OCI-M1 (cell line): ENCODE data around the gene ZNF286A.
"Not testable (repeated sequence)": the region's sequence is repeated elsewhere in the genome, so short reads cannot be mapped to it uniquely, and the experiment has no call there.

Source experiments
- DNase-seq: peaks from one replicate; lab custom pipeline; 2025; lab: John Stamatoyannopoulos, UW

The ZNF286A gene

DNA sequence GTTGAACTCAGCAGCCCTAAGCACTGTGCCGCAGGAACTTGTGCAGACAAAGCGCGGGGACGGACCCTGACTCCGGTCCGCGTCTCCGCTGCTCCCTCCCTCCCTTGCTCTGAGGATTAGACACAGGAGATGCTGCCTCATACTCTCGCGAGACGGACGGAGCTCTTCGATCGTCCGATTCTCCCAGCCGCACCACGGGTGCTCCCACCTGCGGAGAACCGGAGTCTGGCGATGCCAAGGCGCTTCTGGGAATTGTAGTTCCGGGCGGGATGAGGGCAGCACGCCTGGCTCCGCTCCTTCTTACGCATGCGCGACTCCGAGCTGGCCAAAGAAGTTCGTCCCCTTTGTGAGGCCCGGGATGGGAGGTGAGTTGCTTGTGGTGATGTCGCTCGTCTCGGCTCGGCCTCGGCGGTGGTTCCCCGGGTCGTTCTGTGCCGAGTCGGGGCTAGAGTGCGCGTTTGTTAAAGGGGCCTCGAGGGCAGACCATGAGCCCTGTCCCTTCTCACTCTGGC, at the start of gene ZNF286A:
ZNF286A (plus strand) TSS at position 340 of the 512 bp plus-strand sequence. CDS start 578 bp downstream, outside the sequence.
- peak; percentile 99 for DNase-seq

DNA sequence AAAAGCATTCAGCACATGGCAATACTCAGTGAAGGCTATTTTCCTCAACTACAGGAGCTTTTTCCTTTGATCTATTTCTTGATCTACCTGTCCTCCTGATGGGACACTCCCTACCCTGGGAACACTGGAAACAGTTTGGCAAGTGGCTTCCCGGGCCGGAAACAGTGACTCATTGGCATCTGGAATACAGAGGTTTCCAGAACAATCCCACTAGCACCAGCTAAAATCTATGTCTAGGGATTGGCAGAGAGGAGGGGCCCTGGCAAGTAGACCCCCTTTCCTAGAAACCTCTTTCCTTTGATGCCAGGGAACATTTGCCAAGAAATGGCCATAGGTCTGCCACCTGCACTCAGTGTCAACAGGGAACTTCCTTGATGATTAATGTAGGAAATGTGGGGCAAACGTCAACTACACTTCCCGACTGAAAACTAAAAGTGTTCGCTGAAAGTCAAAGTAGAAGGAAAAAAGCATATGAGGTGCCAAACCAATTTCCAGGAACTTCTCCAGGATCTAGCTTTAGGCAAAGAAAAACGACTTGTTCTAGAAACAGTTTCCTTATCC, 49.6 kb upstream of the ZNF286A start:
- DNase-seq, result no peak

DNA sequence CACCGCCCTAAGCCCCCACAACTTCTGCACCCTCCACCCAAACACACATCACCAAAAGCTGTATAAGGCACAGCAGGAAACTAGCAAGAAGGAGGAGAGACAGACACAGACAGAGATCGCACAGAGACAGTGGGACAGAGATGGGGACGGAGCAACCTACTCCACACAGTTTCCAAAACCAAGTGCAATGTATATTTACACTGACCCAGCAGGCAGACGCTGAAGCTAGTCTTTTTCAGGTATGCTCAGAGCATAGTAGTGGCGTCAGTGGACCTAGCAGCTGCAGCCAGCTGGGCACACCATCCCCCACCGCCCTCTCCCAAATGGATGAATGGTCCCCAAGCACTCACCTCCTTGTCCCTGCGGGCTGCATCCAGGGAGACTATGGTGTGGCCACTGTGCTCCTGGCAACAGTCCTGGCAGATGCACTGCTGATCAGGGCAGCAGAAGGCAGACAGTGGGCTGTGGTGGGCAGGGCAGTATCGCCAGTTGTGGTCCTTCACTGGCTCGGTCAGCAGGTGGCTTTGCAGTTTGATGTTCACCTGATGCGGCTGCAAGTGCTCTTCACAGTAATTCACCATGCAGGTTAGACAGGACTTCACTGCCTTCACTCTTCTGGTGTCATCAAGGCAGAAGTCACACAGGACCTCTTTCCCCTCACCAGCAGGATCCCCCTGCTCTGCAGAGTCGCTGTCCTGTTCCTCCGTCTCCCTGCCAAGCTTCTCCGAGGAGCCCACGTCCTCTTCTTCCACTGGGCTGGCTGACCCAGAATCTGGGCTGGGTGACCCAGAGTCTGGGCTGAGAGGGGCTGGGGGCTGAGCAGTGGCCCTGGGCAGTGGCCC, 48.6 kb upstream of the ZNF286A start:
- no peak for DNase-seq

- DNase-seq, result peak; percentile 96
These were observed 47.9 kb upstream of the ZNF286A start for GRCh38 chr17:15651583-15652110.

GRCh38 chr17:15652960-15653359, 46.6 kb upstream of the ZNF286A start:
- no peak for DNase-seq

- DNase-seq, result not testable (repeated sequence)
These were observed 45.2 kb upstream of the ZNF286A start for GRCh38 chr17:15654401-15654800.

GRCh38 chr17:15654886-15655561, 44.5 kb upstream of the ZNF286A start:
- no peak for DNase-seq

GRCh38 chr17:15657868-15658267, 41.7 kb upstream of the ZNF286A start:
- DNase-seq, result no peak

GRCh38 chr17:15658296-15658695, 41.3 kb upstream of the ZNF286A start:
- no peak for DNase-seq

DNA sequence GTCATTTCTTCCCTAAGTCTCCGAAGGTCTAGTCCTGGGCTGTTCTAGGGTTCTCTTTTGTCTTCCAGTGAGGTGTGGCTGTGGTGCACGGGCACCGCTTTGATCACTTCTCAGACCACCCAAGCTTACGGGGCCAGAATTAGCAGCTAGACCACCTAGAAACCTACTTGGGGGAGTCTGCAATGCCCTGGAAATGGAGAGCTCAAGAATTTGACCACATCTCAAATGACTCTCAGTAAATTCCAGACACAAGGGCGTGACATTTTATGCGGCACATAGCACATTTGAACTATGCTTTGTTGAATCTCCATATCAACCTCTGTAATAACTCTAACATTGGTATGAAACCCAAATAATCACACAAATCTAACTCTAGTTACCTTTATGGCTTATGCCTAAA, 40.3 kb upstream of the ZNF286A start:
- no peak for DNase-seq

GRCh38 chr17:15659663-15660062, 39.9 kb upstream of the ZNF286A start:
- DNase-seq, result no peak

DNA sequence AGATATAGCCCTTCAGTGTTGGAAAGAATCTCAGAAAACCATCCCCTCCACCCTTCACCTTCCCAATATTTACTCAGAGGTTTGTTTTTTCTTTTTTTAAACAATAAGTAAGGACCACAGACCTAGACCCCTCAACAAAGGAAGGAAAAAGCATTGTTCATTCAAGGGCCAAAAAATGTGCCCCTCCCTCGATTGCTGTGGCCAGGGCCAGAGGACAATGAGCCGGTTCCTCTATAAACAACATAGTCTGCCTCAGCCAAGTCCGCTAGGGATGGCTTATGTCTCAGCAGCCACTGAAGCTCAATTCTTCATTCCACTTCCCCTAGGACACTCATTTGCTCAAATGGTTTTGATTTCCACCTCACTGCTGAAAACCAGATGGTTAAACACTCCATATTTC, 39.5 kb upstream of the ZNF286A start:
- DNase-seq, result no peak

DNA sequence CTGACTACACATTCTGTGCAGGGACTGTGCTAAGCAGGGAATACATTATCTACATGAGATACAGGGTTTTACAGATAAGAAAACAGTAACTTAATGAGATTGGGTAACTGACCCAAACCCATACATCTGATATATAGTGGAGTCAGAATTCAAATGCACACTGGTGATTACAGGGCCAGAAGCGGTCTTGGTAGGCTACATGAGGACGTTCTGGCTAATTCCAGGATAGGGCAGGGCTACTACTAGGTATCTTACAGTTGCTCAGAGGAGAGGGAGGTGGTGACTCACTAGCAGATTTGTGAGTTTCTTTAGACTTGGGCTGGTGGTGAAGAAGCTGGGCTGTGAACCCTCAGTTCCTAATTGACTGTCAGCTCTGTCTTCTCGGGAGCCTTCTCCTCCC, 36.9 kb upstream of the ZNF286A start:
- DNase-seq, result peak; percentile 48

DNA sequence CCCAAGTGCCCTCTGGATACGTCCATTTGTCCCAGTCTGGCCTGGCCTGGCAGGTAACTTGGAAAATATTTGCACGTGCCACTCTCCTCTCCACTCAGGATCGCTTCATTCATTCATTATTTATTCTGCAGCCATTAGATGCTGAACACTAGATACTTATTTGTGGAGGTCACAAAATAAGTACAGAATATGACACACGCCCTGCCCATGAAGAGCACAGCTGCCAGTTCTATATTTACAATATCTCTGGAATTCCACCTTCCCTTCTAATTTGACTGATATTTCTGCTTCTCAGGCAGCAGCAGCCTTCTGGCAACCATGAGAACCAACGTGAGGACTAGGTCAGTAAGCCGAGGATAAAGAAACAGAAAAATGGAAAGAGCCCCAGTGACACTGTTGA, 36.4 kb upstream of the ZNF286A start:
- no peak for DNase-seq

- DNase-seq, result no peak
These were observed 35.9 kb upstream of the ZNF286A start for GRCh38 chr17:15663691-15664090.

DNA sequence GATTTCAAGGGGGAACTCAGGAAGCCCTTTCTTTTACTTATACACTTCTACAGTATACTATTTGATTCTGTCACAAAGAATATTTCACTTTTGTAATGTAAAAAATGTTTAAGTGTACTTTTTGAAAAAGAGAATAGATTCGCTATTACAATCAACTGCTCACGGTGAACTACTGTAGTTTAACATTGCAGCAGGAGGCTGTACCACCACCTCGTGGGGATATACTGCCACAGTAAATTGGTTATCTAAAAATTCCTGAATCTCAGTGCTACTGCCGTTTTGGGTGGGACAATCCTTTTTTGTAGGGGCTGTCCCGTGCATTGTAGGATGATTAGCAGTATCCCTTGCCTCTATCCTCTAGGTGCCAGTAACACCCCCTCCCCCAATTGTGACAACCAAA, 30.0 kb upstream of the ZNF286A start:
- not testable (repeated sequence) for DNase-seq

- not testable (repeated sequence) for DNase-seq
These were observed 24.9 kb upstream of the ZNF286A start for GRCh38 chr17:15674640-15675039.

DNA sequence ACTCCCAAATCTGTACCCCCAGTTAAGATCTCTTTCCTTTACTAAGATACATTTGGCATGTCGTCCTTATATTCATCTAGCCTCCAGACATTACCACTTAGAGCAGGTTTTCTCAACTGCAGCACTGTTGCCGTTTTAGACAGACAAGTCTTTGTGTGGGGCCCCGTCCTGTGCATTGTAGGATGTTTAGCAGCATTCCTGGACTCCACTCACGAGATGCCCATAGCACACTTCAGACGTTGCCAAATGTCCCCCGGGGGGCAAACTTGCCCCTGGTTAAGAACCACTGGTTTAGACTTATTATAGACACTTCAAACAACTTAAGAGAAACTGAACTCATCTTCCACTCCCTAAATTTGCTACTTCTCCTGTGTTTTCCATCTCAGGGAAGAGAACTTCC, 23.6 kb upstream of the ZNF286A start:
- DNase-seq, result not testable (repeated sequence)

DNA sequence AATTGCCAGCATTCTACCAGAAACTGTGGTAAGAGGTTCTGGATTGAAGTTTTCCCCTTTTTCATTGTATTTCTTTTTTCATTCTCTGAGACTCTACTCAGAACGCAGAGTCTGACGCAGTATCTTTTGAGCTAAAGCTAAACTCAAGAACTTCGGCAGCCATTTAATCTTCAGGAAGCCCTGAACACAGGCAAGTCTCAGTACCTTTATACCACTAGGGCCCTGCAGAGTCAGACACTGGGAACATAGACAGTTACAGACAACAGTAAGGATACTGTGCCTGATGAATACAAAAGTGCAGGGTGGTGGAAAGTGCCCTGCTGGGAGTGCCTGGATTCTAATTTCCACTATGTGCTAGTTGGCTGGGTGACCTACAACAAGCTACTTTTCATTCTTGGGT, 16.4 kb upstream of the ZNF286A start:
- not testable (repeated sequence) for DNase-seq

- peak; percentile 73 for DNase-seq
These were observed 15.6 kb upstream of the ZNF286A start, which contains the start of gene TRIM16 for GRCh38 chr17:15683824-15684478. Gene TRIM16 (minus strand): TSS chr17:15684311. CDS start chr17:15651609, 32,702 bp downstream.

DNA sequence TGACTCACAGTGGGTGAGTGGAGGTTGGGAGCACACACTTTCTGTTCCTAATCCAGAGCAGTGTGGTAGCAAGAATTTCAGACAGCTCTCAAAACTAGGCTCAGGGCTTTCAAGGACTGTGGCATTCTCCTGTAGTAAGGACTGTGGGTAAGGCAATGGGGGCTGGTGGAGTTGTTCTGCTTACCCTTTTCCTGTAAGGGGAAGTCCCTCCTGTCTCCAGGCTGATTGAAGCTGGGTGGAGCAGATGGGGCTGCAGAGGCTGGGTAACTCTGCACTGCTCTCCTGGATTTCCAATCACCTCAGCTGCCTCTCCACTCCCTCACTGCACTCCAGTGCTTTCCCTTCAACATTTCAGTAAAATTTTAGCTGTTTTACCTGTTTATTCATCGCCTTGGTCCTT, 12.1 kb upstream of the ZNF286A start:
- DNase-seq, result not testable (repeated sequence)

DNA sequence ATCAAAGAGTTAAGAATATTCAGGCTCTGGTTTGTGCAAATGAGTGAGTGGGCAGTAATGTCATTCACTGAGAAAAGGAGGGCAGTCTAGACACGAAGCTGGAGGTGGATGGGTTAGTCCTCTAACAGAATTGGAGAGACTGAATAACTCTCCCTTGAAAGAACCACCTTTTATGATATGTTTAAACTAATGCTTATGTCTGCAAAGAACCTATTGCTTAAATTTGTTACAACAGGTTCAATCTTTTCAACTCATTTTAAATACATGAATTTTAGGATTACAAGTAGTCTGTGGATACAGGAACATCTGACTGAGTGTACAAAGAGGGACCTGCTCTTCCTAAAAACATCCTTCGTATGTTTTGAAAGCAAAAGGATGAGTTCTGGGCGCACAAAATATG, 585 bp upstream of the ZNF286A start:
- peak; percentile 59 for DNase-seq
